Subcutaneous adipose tissue (tissue), 4 donors: ENCODE data around the gene GPC6. TPM values are rescaled to one million over a fixed set of nuclear protein-coding genes. Genes with fewer than 3 reads are reported as not detected.

ENCODE experiments used
- CTCF ChIP-seq: fragments of 450-650 bp; IDR thresholded peaks from one replicate; pipeline ENCODE4 v1.5.1; 2016; ENCODE audit warnings: low read depth, mild to moderate bottlenecking, control low read depth, antibody characterized with exemption, moderate library complexity
- total RNA-seq, 4 donors: library from RNA; depleted of rRNA; stranded (reverse); fragments of >200 nt; gene quantifications; one replicate each; pipeline ENCODE4 v1.1.0, GENCODE V29; 2016

The GPC6 gene
- total RNA-seq, 4 donors from 2014 or later, result 16.2 to 30.6 (median 26.9) TPM

GRCh38 chr13:94345374-94346195 is 1119.0 kb downstream of the GPC6 start:
- TF ChIP-seq CTCF, result no peak

DNA sequence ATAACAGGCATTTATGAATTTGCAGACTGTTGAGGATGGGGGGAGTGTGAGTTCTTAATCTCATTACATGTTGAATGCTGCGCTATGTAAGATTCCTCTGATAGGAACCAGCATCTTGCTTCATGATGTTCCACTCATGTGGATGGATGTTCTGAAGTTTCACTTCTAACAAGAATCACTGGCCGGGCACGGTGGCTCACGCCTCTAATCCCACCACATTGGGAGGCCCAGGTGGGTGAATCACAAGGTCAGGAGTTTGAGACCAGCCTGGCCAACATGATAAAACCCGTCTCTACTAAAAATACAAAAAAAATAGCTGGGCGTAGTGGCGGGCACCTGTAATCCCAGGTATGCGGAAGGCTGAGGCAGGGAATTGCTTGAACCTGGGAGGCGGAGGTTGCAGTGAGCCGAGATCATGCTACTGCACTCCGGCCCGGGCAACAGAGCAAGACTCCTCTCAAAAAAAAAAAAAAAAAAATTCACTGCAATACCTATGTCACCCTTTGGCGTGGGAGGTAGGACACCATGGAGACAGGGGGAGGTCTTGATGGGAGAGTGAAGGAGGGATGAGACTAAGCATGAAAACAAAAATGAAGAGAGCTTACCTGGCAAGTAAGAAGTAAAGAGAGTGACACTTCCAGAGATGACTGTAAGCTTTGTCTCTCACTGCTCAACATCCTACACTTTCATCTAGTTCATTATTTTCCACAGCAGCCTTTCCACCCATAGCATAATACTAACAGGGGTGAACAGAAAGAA is 1119.8 kb downstream of the GPC6 start:
- TF ChIP-seq CTCF, result no peak

DNA sequence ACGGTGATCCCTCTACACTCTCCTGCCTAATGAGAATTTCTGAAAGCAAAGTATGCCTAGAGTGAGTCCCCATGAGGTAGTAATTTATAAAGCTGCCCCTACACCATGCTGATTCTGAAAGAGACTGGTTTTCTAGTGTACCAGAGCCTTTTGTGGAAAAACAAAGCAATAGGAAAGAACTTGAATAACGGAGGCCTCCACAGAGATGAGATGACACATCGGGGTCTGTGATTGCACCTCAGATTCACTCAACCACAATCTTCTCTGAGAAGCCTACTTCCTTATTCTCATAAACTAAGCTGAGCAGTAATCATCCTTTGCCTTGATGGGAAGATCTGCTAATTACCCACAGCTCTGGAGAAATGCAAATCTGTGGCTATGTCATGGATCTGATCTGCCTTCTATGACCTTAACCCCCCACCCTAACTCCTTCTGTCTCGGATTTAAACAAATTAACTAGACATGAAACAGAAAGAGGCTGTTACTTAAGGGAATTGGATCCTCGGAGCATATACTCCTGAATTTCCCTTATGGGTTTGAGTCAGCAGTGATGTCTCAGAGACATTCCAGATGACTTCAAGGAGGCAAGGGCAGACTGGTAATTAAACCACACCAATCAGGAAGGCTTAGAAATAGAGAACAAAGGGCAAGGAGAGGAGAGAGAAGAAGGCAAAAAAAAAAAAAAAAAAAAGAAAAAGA is 1124.8 kb downstream of the GPC6 start:
- TF ChIP-seq CTCF, result no peak

DNA sequence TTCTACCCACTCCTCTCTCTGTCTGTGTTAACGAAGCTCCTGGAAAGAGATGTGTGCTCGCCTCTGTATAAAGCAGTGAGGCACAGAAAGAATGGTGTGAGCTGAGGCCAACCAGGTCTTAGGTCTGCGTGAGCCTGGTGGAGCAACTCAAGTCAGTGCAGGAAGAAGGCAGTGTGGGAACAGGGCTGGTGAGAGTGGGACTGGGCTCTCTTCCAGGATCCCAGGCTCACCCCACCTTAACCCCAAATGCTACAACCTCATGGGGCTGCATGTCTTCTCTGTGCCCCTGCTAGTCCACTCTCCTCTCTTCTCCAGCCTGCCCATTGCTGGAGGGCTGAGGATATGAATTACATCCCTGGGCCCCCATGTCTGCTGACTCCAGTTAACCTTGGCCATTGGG is 1125.5 kb downstream of the GPC6 start:
- no peak for TF ChIP-seq CTCF

DNA sequence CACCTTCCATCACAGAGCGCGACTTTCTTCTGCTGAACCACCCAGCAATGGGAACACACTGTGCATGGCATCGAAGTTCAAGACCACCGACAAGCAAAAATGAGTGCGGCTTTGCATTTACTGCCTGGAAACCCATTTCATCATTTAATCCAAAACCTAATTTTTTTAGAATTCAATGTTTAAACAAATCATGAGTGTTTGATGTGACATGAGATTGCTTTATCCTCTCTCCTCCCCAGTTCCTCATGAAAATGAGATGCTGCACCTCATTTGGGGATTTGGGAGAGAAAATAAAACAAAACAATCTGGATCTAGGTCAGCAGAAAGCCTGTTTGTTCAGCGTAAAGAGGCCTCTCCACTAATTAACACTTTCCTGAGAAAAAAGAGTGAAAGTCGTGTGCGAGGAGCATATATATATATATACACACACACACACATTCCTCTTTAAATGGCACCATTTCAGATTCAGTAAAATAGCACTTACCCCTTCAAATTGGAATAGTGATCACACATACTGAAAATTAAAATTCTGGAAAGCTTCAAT is 1126.6 kb downstream of the GPC6 start:
- no peak for TF ChIP-seq CTCF

- TF ChIP-seq CTCF, result no peak
Measured at GRCh38 chr13:94359875-94360274, 1133.3 kb downstream of the GPC6 start.
